Endothelial cell (in vitro differentiated cells): ENCODE measurements around the gene FUBP1. TPM values are rescaled to one million over a fixed set of nuclear protein-coding genes. Genes with fewer than 3 reads are reported as not detected.

Source experiments
- DNase-seq: peaks from one replicate; pipeline ENCODE4 v3.0.0; 2021; ENCODE audit warnings: low spot score
- H3K27ac Mint-ChIP-seq: one replicate; pipeline ENCODE4 v1.8.0; 2021; ENCODE audit warnings: mixed read lengths, inconsistent platforms; ENCODE audit not compliant: unreplicated experiment
- H3K27me3 Mint-ChIP-seq: one replicate; pipeline ENCODE4 v1.8.0; 2021; ENCODE audit warnings: mild to moderate bottlenecking, moderate library complexity, mixed read lengths, inconsistent platforms; ENCODE audit not compliant: unreplicated experiment
- H3K36me3 Mint-ChIP-seq: one replicate; pipeline ENCODE4 v1.8.0; 2021; ENCODE audit warnings: mild to moderate bottlenecking, low read depth, mixed read lengths, inconsistent platforms; ENCODE audit not compliant: unreplicated experiment
- H3K4me1 Mint-ChIP-seq: one replicate; pipeline ENCODE4 v1.8.0; 2021; ENCODE audit warnings: mild to moderate bottlenecking, mixed read lengths, inconsistent platforms; ENCODE audit not compliant: unreplicated experiment
- H3K4me3 Mint-ChIP-seq: one replicate; pipeline ENCODE4 v1.8.0; 2021; ENCODE audit warnings: mild to moderate bottlenecking, mixed read lengths, inconsistent platforms; ENCODE audit not compliant: unreplicated experiment
- H3K9me3 Mint-ChIP-seq: one replicate; pipeline ENCODE4 v1.8.0; 2021; ENCODE audit warnings: mixed read lengths, inconsistent platforms; ENCODE audit not compliant: unreplicated experiment
- total RNA-seq: library from RNA; stranded (reverse); fragmentation: NEBNext Ultra II Directional; extraction: Animal tissue kit (Norgen Biotek cat#: 25700); gene quantifications from one replicate; pipeline ENCODE4 v1.2.1, GENCODE V29; 2021; ENCODE audit not compliant: unreplicated experiment
- TF ChIP-seq, protein P1 (sequence below): fragments of 200-600 bp; sonication (generic); IDR thresholded peaks from one replicate; pipeline ENCODE4 v1.5.0; 2021; ENCODE audit warnings: antibody characterized with exemption; ENCODE audit not compliant: unreplicated experiment

Gene FUBP1
- total RNA-seq, 1 donor from 2014 or later: 148 TPM

DNA sequence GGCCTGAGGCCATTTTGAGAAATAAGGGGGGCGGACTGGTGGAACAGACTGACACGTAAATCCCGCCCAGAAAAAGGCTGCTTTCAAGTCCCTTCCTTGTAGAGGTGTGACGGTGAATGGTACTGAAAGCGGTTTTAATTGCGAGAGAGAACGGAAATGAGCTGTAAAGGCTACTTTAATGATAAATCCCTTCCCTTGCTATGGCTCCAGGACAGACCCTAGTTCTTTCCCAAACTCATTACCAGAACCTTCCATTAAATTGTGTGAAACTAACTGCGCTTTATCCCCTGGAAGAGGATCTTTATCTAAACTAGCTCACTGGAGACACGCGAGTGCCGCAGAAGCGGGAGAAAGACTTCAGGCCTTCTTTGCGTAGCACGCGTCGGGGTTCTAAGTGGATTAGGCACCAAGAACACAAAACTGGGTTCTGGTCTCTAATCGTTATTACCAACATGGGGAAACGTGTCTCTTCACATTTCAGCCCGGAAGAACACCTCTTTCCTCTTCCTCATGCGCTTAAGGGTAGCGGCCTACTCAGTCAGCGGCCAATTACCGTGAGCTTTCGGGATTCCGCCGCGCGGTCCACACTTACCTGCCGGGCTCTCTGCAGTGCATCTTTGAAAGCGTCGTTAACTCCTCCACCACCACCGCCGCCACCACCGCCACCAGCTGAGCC lies 441 bp downstream of the FUBP1 start:
- H3K27ac Mint-ChIP-seq: no peak overlapping the region
- peaks cover 5% of the 10 kb centered on the region for H3K36me3 Mint-ChIP-seq
- H3K4me3 Mint-ChIP-seq: no peak overlapping the region
- peaks cover 33% of the 10 kb centered on the region for H3K4me1 Mint-ChIP-seq
- H3K27me3 Mint-ChIP-seq: peaks cover 4% of the 10 kb centered on the region
- peak; percentile 49 for DNase-seq
- no peaks in the 10 kb centered on the region for H3K9me3 Mint-ChIP-seq
- TF ChIP-seq, protein P1, sequence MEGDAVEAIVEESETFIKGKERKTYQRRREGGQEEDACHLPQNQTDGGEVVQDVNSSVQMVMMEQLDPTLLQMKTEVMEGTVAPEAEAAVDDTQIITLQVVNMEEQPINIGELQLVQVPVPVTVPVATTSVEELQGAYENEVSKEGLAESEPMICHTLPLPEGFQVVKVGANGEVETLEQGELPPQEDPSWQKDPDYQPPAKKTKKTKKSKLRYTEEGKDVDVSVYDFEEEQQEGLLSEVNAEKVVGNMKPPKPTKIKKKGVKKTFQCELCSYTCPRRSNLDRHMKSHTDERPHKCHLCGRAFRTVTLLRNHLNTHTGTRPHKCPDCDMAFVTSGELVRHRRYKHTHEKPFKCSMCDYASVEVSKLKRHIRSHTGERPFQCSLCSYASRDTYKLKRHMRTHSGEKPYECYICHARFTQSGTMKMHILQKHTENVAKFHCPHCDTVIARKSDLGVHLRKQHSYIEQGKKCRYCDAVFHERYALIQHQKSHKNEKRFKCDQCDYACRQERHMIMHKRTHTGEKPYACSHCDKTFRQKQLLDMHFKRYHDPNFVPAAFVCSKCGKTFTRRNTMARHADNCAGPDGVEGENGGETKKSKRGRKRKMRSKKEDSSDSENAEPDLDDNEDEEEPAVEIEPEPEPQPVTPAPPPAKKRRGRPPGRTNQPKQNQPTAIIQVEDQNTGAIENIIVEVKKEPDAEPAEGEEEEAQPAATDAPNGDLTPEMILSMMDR: no peak

DNA sequence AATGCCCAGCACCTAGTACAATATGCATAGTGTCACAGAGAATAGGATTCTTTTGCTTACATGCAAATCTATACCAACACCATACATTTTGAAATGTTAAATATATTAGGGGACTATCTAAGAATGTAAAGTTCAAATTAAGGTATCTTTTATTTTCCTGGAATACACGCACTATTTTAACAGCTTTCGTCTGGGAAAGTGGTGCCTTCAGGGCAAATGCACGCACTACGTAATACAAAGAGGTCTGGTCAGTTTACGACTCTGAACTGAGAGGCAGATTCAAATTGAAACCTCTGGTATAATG lies 931 bp downstream of the FUBP1 start:
- Mint-ChIP-seq H3K9me3 (no peaks in the 10 kb centered on the region), H3K4me1 (peaks cover 33% of the 10 kb centered on the region), H3K36me3 (peaks cover 5% of the 10 kb centered on the region), H3K4me3 (no peak overlapping the region), H3K27me3 (peaks cover 4% of the 10 kb centered on the region), H3K27ac (no peak overlapping the region)
- no peak for DNase-seq
- TF ChIP-seq, protein P1: no peak

DNA sequence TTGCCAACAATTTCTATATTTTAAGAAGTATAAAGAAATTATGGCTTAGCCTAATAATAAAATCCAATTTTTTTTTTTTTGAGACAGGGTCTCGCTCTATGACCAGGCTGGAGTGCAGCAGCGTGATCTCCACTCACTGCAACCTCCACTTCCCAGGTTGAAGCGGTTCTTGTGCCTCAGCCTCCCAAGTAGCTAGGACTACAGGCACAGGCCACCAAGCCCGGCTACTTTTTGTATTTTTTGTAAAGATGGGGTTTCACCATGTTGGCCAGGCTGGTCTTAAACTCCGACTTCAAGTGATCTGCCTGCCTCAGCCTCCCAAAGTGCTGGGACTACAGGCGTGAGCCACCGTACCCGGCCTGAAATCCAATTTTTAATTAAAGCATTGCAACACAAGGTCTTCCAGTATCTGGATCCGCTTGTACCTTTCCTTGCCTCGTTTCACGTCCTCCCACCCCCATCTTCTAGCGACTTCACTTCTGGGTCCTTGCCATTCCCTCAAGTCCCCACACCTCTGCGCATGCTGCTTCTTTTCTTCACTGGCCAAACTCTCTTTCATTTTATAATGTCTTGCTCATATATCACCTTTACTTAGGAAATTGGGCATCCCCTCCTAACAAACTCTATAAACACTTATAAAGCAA lies 2.3 kb downstream of the FUBP1 start:
- Mint-ChIP-seq H3K9me3 (no peaks in the 10 kb centered on the region), H3K27ac (peak overlapping the region; percentile 70), H3K4me1 (peaks cover 35% of the 10 kb centered on the region), H3K36me3 (peaks cover 5% of the 10 kb centered on the region), H3K4me3 (no peak overlapping the region), H3K27me3 (peaks cover 4% of the 10 kb centered on the region)
- TF ChIP-seq, protein P1: no peak
- DNase-seq: no peak

DNA sequence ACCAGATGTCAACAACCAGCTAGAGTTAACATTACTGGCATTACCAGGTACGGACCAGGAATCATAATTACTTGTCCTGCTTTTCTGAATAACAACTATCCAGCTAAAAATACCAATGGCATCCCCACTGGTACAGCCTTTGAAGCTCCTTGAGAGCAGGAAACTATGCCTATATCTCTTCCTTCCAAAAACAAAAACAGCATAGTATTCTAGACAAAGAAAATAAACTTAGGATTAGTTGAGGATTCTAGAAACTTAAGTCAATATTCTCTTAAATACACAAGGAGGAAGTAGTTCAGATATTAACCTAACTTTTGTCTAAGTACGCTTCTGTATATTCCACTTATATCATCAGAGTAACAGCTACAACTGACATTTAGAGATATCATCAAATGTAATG lies 3.0 kb downstream of the FUBP1 start:
- DNase-seq: no peak
- peaks cover 4% of the 10 kb centered on the region for H3K27me3 Mint-ChIP-seq
- H3K9me3 Mint-ChIP-seq: no peaks in the 10 kb centered on the region
- TF ChIP-seq, protein P1: no peak
- peaks cover 35% of the 10 kb centered on the region for H3K4me1 Mint-ChIP-seq
- peak overlapping the region; percentile 81 for H3K4me3 Mint-ChIP-seq
- H3K27ac Mint-ChIP-seq: peak overlapping the region; percentile 26
- H3K36me3 Mint-ChIP-seq: peaks cover 5% of the 10 kb centered on the region

DNA sequence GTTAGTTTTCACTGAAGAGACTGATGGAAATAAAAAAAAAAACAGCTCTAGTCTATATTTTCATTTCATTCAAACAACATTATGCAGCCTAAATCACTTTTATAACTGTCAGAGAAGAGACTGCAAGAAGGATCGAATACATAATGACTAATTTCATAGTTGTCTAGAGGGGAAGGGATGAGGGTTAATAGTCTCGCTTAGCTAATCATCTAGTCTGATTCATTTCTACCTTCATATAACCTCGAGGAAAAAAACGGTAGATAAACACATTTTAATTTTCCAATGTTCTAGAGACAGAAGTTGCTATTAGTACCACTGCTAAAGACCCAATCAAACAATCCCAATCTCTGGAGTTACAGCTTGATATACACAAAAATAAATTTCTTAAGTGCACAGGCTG lies 3.5 kb downstream of the FUBP1 start:
- no peak overlapping the region for H3K4me3 Mint-ChIP-seq
- peaks cover 2% of the 10 kb centered on the region for H3K27me3 Mint-ChIP-seq
- H3K9me3 Mint-ChIP-seq: no peaks in the 10 kb centered on the region
- H3K36me3 Mint-ChIP-seq: peaks cover 5% of the 10 kb centered on the region
- H3K4me1 Mint-ChIP-seq: peaks cover 31% of the 10 kb centered on the region
- H3K27ac Mint-ChIP-seq: no peak overlapping the region
- TF ChIP-seq, protein P1: no peak
- no peak for DNase-seq
